ENCODE data around the gene BCAP31.

- TF ChIP-seq, protein P1, sequence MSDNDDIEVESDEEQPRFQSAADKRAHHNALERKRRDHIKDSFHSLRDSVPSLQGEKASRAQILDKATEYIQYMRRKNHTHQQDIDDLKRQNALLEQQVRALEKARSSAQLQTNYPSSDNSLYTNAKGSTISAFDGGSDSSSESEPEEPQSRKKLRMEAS (IDR thresholded peaks at IDR 0.05; ENCODE audit: low read depth, low read length), result no peak
- TF ChIP-seq CTCF (IDR thresholded peaks at IDR 0.05; ENCODE audit: low read depth, low read length) (no peak), POLR2A (IDR thresholded peaks at IDR 0.05; ENCODE audit: extremely low read depth, insufficient read length) (no peak), MYC (IDR thresholded peaks at IDR 0.05; ENCODE audit: low read depth, low read length) (no peak)
These were observed 47.5 kb upstream of the BCAP31 start for GRCh38 chrX:153771415-153772315.
